AG09319 (cell line): ENCODE results near the gene TCF20.

ENCODE experiments used
- DNase-seq: peaks from one replicate; pipeline ENCODE4 v3.0.0-alpha.2; 2010; ENCODE audit warnings: low read depth; ENCODE audit errors: extremely low read depth
- TF ChIP-seq, protein P1 (sequence below): IDR thresholded peaks from 2 replicates; pipeline ENCODE4 v1.5.1; 2011; ENCODE audit warnings: low read depth, mild to moderate bottlenecking, inconsistent platforms, low read length, moderate library complexity

The TCF20 gene

DNA sequence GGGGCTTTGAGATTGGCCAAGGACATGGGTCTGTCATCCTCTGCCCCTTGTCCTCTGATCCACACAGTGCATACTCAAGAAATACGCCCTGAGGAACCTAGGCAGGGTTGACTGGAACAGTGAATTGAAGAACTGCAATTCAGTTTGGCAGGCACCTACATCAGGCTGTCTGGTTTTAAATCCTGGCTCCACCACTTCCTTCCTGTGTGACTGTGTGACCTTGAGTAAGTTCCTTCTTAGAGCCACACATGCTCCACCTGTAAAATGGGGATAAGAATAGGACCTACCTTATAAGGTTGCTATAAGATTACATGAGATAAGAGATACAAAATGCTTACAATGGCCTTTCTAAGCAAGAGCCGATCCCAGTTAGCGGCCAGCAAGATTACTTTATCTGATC lies 15.8 kb upstream of the TCF20 start:
- no peak for DNase-seq
- TF ChIP-seq, protein P1, sequence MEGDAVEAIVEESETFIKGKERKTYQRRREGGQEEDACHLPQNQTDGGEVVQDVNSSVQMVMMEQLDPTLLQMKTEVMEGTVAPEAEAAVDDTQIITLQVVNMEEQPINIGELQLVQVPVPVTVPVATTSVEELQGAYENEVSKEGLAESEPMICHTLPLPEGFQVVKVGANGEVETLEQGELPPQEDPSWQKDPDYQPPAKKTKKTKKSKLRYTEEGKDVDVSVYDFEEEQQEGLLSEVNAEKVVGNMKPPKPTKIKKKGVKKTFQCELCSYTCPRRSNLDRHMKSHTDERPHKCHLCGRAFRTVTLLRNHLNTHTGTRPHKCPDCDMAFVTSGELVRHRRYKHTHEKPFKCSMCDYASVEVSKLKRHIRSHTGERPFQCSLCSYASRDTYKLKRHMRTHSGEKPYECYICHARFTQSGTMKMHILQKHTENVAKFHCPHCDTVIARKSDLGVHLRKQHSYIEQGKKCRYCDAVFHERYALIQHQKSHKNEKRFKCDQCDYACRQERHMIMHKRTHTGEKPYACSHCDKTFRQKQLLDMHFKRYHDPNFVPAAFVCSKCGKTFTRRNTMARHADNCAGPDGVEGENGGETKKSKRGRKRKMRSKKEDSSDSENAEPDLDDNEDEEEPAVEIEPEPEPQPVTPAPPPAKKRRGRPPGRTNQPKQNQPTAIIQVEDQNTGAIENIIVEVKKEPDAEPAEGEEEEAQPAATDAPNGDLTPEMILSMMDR = no peak

DNA sequence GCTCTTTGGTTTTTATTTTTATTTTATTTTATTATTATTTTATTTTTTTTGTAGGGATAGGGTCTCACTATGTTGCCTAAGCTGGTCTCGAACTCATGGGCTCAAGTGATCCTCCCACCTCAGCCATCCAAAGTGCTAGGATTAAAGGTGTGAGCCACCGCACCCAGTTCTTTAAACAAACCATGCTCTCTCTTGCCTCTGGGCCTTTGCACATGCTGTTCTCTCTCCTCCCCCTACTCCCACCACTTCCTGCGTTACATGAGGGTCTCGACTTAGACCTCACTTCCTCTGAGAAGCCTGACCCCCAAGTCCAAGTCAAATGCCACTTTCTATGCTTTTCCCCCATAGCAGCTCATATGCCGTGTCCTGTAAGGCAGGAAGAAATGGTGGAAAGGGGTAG lies 15.2 kb upstream of the TCF20 start:
- TF ChIP-seq, protein P1 = no peak
- DNase-seq = no peak

DNA sequence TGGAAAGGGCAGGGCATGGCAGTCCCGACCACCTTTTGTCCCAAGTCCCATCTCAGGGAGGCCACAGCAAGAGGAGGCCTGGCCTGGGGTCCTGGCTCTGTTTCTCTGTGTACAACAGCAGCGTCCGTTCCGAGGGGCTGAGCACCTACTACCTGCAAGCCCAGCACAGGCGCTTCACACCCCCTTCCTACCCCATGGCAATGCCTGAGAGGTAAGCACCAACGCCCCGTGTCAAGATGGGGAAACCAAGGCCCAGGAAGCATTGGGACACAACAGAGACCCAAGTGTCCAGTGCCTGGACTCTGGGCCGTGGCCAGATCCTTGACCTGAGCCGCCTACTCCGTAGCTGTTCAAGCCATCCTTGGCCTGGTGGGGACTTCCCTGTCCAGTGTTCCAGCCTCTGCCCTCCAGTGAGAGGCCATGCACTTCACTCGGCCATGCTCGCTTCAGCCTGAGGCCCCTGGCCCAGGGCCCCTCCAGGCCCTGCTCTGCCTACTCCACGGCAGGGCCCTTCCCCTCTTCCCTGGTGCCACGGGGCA lies 14.3 kb upstream of the TCF20 start:
- TF ChIP-seq, protein P1 = no peak
- no peak for DNase-seq

DNA sequence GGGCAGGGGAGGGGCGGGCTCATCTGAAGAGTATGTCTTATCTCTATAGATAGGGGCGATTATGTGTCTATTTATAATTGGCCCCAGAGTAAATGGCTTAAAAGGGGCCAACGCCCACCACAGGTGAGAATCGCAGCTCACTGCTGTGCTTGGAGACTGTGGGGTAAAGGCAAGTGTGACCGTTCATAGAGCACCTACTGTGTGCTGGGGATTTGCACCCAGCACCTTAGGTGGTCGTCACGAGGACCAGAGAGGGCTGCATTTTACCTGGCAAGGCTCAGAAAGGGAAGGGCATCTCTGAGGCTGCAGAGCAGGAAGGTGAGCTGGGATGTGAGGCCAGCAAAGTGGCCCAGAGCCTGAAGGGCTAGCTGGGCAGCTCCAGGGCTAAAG lies 13.7 kb upstream of the TCF20 start:
- no peak for DNase-seq
- TF ChIP-seq, protein P1 = no peak

DNA sequence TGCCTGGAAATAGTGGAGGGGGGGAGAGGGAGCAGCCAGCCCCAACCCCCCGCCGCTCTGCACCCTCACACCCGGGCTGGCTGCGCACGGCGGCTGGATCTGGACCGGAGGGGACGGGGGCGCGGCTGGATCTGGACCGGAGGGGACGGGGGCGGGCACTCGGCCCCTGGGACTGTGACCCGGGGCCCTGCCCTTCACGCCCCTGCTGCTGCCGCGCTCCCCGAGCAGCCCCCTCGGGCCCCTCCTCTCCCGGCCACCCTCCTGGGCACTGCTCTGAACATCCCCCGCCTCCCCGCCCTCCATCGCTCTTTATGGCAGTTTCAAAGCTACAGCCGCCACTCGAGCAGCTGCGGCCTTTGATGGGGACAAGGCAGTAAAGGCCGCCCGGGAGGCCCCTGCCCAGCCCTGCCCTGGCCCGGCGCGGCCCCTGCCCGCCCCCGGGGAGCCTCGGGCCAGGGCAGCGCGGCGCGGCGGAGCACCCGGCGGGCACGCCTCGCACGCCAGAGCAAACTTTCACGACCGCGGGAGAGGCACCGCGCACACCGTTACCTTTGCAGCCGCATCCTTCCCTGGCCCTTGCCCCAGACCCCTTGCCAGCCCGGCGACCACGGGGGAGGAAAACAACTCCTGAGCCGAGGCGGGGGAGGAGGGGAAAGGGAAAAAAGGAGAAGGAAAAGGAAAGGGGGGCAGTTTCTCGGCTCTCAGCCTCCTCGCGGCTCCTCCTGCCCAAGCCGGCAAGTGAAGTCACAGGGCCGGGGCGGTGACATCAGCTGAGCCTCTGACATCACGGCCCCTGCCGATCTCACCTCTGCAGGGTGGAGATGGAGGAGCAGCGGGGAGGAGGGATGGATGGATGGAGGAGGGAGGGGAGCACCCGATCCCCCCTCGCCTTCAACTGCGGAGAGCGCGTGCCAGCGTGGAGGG lies 13.1 kb upstream of the TCF20 start:
- no peak for DNase-seq
- TF ChIP-seq, protein P1 = no peak

DNA sequence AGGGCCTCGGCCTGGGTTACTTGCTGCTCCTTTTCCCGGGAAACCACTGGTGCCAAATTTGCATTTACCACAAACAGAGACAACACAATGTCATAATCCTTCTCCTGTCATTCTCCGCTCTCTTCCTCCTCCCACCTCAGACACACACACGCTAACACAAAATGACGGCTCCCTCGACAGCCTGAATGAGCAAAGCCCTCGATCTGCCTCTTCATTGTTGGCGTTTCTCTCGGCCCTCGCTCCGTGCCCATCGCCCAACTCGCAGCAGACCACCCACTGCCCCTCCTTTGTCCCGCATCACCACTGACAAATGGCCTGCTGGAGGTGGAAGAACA lies 12.5 kb upstream of the TCF20 start:
- no peak for DNase-seq
- TF ChIP-seq, protein P1 = no peak

DNA sequence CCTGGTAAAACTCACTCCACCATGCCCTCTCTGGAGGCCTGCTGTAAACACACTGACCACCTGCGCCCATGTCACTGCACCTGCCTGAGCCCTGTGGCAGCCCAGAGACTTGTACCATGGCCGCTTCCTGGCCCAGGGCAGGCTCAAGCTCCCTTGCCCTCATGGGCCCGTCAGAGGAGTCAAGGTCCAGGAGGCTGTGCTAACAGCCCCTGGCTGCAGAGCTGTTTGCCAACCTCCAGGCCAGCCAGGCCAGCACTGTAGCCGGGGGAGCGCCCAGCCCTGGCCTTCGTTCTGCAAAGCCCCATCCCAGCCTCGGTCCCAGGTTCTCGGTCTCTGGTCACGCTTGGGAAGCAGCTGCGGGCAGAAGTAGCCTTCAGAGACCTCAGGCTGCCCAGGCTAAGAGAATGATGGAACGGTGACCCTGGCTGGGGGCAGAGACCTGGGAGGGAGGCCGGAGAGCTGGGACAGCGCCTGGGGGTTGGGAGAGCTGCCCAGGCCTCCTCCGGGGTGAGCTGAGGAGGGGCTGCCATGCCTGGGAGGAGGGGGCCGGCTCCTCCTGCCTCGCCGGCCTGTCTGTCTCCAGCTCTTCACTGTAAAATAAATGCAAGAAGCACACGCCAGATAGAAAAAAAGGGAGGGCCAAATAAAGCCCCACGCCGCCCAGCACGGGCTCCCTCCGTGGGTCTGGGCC lies 11.9 kb upstream of the TCF20 start:
- TF ChIP-seq, protein P1 = no peak
- DNase-seq = no peak
